K562 (cell line): ENCODE measurements around the gene ABCF3. TPM values are rescaled to one million over a fixed set of nuclear protein-coding genes. Genes with fewer than 3 reads are reported as not detected.

Experiments
- AFF4 ChIP-seq: sonication (generic); formaldehyde crosslinking; IDR thresholded peaks from 2 replicates; pipeline ENCODE4 v1.8.0; 2023; ENCODE audit warnings: mild to moderate bottlenecking, missing genetic modification reagents
- ESRRB ChIP-seq: fragments of 250-450 bp; sonication (Bioruptor Pico); IDR thresholded peaks from 2 replicates; pipeline ENCODE4 v1.5.0; 2020; ENCODE audit warnings: mild to moderate bottlenecking, moderate library complexity, borderline replicate concordance
- ETV1 ChIP-seq: fragments of 450-650 bp; conservative IDR thresholded peaks from 2 replicates; pipeline ENCODE4 v1.6.1; 2016; ENCODE audit warnings: missing genetic modification characterization, control low read depth, low read depth, missing compliant biosample characterization
- FOS ChIP-seq: IDR thresholded peaks from 3 replicates; pipeline ENCODE4 v1.6.1; 2011; ENCODE audit not compliant: insufficient read length; ENCODE audit errors: extremely low read depth
- GATAD2A ChIP-seq: fragments of 450-650 bp; IDR thresholded peaks from 2 replicates; pipeline ENCODE4 v1.6.1; 2017
- GTF2B ChIP-seq: IDR thresholded peaks from 2 replicates; pipeline ENCODE4 v1.6.1; 2011; ENCODE audit not compliant: insufficient read length; ENCODE audit errors: extremely low read depth
- GTF3C2 ChIP-seq: IDR thresholded peaks from 3 replicates; pipeline ENCODE4 v1.6.1; 2011; ENCODE audit warnings: borderline replicate concordance, mild to moderate bottlenecking, moderate library complexity; ENCODE audit not compliant: insufficient read length; ENCODE audit errors: extremely low read depth
- ILK ChIP-seq: fragments of 450-650 bp; IDR thresholded peaks from 2 replicates; pipeline ENCODE4 v1.6.1; 2016; ENCODE audit warnings: missing genetic modification characterization, low read depth, mild to moderate bottlenecking, missing compliant biosample characterization, moderate library complexity, borderline replicate concordance
- KAT8 ChIP-seq: fragments of 450-650 bp; IDR thresholded peaks from 2 replicates; pipeline ENCODE4 v1.6.1; 2016; ENCODE audit warnings: low read depth, mild to moderate bottlenecking
- MAFG ChIP-seq: fragments of 450-650 bp; conservative IDR thresholded peaks from 2 replicates; pipeline ENCODE4 v1.6.1; 2016; ENCODE audit warnings: missing genetic modification characterization, missing compliant biosample characterization
- NR2C2 ChIP-seq, 2 experiments: fragments of 200-800 bp in 1 of 2; sonication (Bioruptor generic) in 1 of 2; sonication (generic) in 1 of 2; formaldehyde crosslinking in 1 of 2; IDR thresholded peaks; 2 replicates each; pipeline versions ENCODE4 v1.6.1 to v1.8.0; 2016 to 2022; ENCODE audit warnings: mild to moderate bottlenecking in 1 of 2, missing compliant biosample characterization in 1 of 2, missing genetic modification characterization in 1 of 2, missing genetic modification reagents in 1 of 2
- PREB ChIP-seq: sonication (generic); formaldehyde crosslinking; IDR thresholded peaks from 2 replicates; pipeline ENCODE4 v1.8.1; 2023; ENCODE audit warnings: mild to moderate bottlenecking, missing genetic modification reagents
- RFX1 ChIP-seq: fragments of 450-650 bp; IDR thresholded peaks from 2 replicates; pipeline ENCODE4 v1.6.1; 2016; ENCODE audit warnings: mild to moderate bottlenecking, moderate library complexity
- SMARCA4 ChIP-seq: fragments of 450-650 bp; IDR thresholded peaks from 2 replicates; pipeline ENCODE4 v1.6.1; 2016
- SP1 ChIP-seq: sonication (generic); formaldehyde crosslinking; IDR thresholded peaks from 2 replicates; pipeline ENCODE4 v1.8.1; 2022; ENCODE audit warnings: mild to moderate bottlenecking, missing genetic modification reagents
- SUPT5H ChIP-seq: fragments of 450-650 bp; IDR thresholded peaks from 2 replicates; pipeline ENCODE4 v1.6.1; 2016
- ZFPM2 ChIP-seq: fragments of 250-450 bp; sonication (Bioruptor Pico); IDR thresholded peaks from 2 replicates; pipeline ENCODE4 v1.5.1; 2022; ENCODE audit warnings: mild to moderate bottlenecking
- ZNF263 ChIP-seq: sonication (generic); formaldehyde crosslinking; IDR thresholded peaks from 2 replicates; pipeline ENCODE4 v1.8.0; 2022; ENCODE audit warnings: mild to moderate bottlenecking, missing genetic modification reagents, borderline replicate concordance
- ZNF707 ChIP-seq: fragments of 250-450 bp; sonication (Bioruptor Pico); conservative IDR thresholded peaks from 2 replicates; pipeline ENCODE4 v1.8.0; 2022; ENCODE audit warnings: inconsistent platforms, mild to moderate bottlenecking, moderate library complexity
- ZNF785 ChIP-seq: fragments of 250-450 bp; sonication (Bioruptor Pico); IDR thresholded peaks from 2 replicates; pipeline ENCODE4 v1.4.0; 2020; ENCODE audit warnings: mild to moderate bottlenecking
- polyA plus RNA-seq, 8 experiments: library from polyadenylated mRNA; depleted of rRNA in 4 of 8; stranded (reverse) in 5 of 8; unstranded in 3 of 8; fragments of >200 nt; fragmentation: Nextera tagmentation in 2 of 8; fragmentation: Illumina TruSeq in 1 of 8; extraction: Ambion mirVana in 2 of 8; extraction: Trizol in 1 of 8; gene quantifications; 2 replicates each; pipeline versions ENCODE4 v1.2.1 to v1.2.3, GENCODE V29; 2011 to 2014; ENCODE audit warnings: inconsistent platforms in 1 of 8, missing spikeins in 1 of 8
- total RNA-seq, 7 experiments: library from RNA; depleted of rRNA in 6 of 7; stranded (reverse); fragments of >200 nt in 6 of 7; fragmentation: Illumina TruSeq in 2 of 7; extraction: Trizol in 2 of 7; gene quantifications; 2 replicates each; pipeline versions ENCODE4 v1.2.1 to v1.2.3, GENCODE V29; 2011 to 2021; ENCODE audit warnings: low replicate concordance in 1 of 7

ABCF3 gene
- total and polyA plus RNA-seq, 9 of the 15 experiments (the other 6 are each of a cell fraction or from before 2014, with no cell fraction given) = 6.7 to 77.9 (median 45.1) TPM

- no peak for TF ChIP-seq GTF3C2
- no peak for TF ChIP-seq ILK
- no peak for TF ChIP-seq PREB (CRISPR knock-in tag)
- no peak; the same call in 1 of the 2 replicates for TF ChIP-seq ZNF263
- TF ChIP-seq ZNF785 (CRISPR knock-in tag) = no peak
- TF ChIP-seq ESRRB (CRISPR knock-in tag) = no peak
- TF ChIP-seq NR2C2 (CRISPR knock-in tag; IDR thresholded peaks at IDR 0.05) = no peak
- peak; percentile 88 for TF ChIP-seq NR2C2 (tag; IDR thresholded peaks at IDR 0.05)
- 0 out of 2 replicates have a peak, but pooled peaks have one; percentile 65 for TF ChIP-seq GATAD2A
- no peak for TF ChIP-seq GTF2B
- TF ChIP-seq FOS = no peak
- TF ChIP-seq RFX1 = no peak
- no peak for TF ChIP-seq KAT8
- TF ChIP-seq SUPT5H = no peak
- TF ChIP-seq SMARCA4 = peak; percentile 69
- peak; percentile 95 for TF ChIP-seq SP1 (CRISPR knock-in tag)
- TF ChIP-seq ZNF707 (CRISPR knock-in tag) = no peak
- TF ChIP-seq ZFPM2 = no peak
- peak; percentile 84 for TF ChIP-seq MAFG (tag)
- peak; percentile 28 for TF ChIP-seq ETV1
- TF ChIP-seq AFF4 = no peak
These were observed 377 bp upstream of the ABCF3 start (continued) for GRCh38 chr3:184185461-184186183.
